HEK293 (cell line): ENCODE results near the gene CKB.
A peak's percentile ranks its signal among the peaks of the same experiment; 100 is the strongest.

ENCODE experiments used
- BCL11A ChIP-seq: fragments of 450-650 bp; formaldehyde crosslinking; IDR thresholded peaks from 2 replicates; pipeline ENCODE4 v1.5.1; 2016; ENCODE audit warnings: low read depth, missing biosample characterization, missing genetic modification characterization
- GLIS1 ChIP-seq: fragments of 450-650 bp; formaldehyde crosslinking; IDR thresholded peaks from 2 replicates; pipeline ENCODE4 v1.5.1; 2016; ENCODE audit warnings: missing biosample characterization, missing genetic modification characterization
- GLIS2 ChIP-seq: fragments of 450-650 bp; formaldehyde crosslinking; IDR thresholded peaks from 2 replicates; pipeline ENCODE4 v1.5.1; 2016; ENCODE audit warnings: missing biosample characterization, missing genetic modification characterization
- PRDM10 ChIP-seq: fragments of 450-650 bp; formaldehyde crosslinking; IDR thresholded peaks from 2 replicates; pipeline ENCODE4 v1.5.1; 2016; ENCODE audit warnings: missing biosample characterization, missing genetic modification characterization
- ZBTB10 ChIP-seq: fragments of 450-650 bp; formaldehyde crosslinking; IDR thresholded peaks from 2 replicates; pipeline ENCODE4 v1.5.1; 2016; ENCODE audit warnings: missing biosample characterization, missing genetic modification characterization
- ZNF114 ChIP-seq: fragments of 450-650 bp; formaldehyde crosslinking; IDR thresholded peaks from 2 replicates; pipeline ENCODE4 v1.5.0; 2017; ENCODE audit warnings: missing biosample characterization, missing genetic modification characterization
- ZNF248 ChIP-seq: fragments of 450-650 bp; formaldehyde crosslinking; IDR thresholded peaks from 2 replicates; pipeline ENCODE4 v1.5.1; 2017; ENCODE audit warnings: missing biosample characterization, missing genetic modification characterization
- ZNF26 ChIP-seq: fragments of 450-650 bp; formaldehyde crosslinking; IDR thresholded peaks from 2 replicates; pipeline ENCODE4 v1.5.1; 2016; ENCODE audit warnings: missing biosample characterization, missing genetic modification characterization
- ZNF335 ChIP-seq: fragments of 450-650 bp; formaldehyde crosslinking; conservative IDR thresholded peaks from 2 replicates; pipeline ENCODE4 v1.5.1; 2016; ENCODE audit warnings: missing biosample characterization, missing genetic modification characterization
- ZNF354C ChIP-seq: fragments of 450-650 bp; formaldehyde crosslinking; IDR thresholded peaks from 2 replicates; pipeline ENCODE4 v1.5.1; 2016; ENCODE audit warnings: missing biosample characterization, missing genetic modification characterization, low read depth, borderline replicate concordance
- ZNF391 ChIP-seq: fragments of 450-650 bp; formaldehyde crosslinking; IDR thresholded peaks from 2 replicates; pipeline ENCODE4 v1.5.1; 2016; ENCODE audit warnings: low read depth, missing biosample characterization, missing genetic modification characterization, borderline replicate concordance
- ZNF433 ChIP-seq: fragments of 450-650 bp; formaldehyde crosslinking; IDR thresholded peaks from 2 replicates; pipeline ENCODE4 v1.5.1; 2016; ENCODE audit warnings: missing biosample characterization, missing genetic modification characterization, low read depth
- ZNF449 ChIP-seq: fragments of 450-650 bp; formaldehyde crosslinking; IDR thresholded peaks from 2 replicates; pipeline ENCODE4 v1.5.1; 2017; ENCODE audit warnings: missing biosample characterization, mild to moderate bottlenecking, missing genetic modification characterization, moderate library complexity
- ZNF501 ChIP-seq: fragments of 450-650 bp; formaldehyde crosslinking; IDR thresholded peaks from 2 replicates; pipeline ENCODE4 v1.5.1; 2016; ENCODE audit warnings: missing biosample characterization, missing genetic modification characterization
- ZSCAN18 ChIP-seq: fragments of 450-650 bp; formaldehyde crosslinking; IDR thresholded peaks from 2 replicates; pipeline ENCODE4 v1.5.1; 2016; ENCODE audit warnings: missing biosample characterization, missing genetic modification characterization
- TF ChIP-seq, protein P1 (sequence below): sonication (generic); formaldehyde crosslinking; IDR thresholded peaks from 2 replicates; pipeline ENCODE4 v1.8.1; 2022; ENCODE audit warnings: mild to moderate bottlenecking, moderate library complexity, missing genetic modification reagents
- TF ChIP-seq, protein P2 (sequence below): fragments of 450-650 bp; formaldehyde crosslinking; IDR thresholded peaks from 2 replicates; pipeline ENCODE4 v1.5.0; 2017; ENCODE audit warnings: missing biosample characterization, missing genetic modification characterization, borderline replicate concordance
- TF ChIP-seq, protein P3 (sequence below): fragments of 450-650 bp; formaldehyde crosslinking; IDR thresholded peaks from 2 replicates; pipeline ENCODE4 v1.5.1; 2016; ENCODE audit warnings: missing biosample characterization, missing genetic modification characterization

CKB gene

GRCh38 chr14:103546652-103547454, 24.2 kb upstream of the CKB start (continued):
- TF ChIP-seq, protein P1, sequence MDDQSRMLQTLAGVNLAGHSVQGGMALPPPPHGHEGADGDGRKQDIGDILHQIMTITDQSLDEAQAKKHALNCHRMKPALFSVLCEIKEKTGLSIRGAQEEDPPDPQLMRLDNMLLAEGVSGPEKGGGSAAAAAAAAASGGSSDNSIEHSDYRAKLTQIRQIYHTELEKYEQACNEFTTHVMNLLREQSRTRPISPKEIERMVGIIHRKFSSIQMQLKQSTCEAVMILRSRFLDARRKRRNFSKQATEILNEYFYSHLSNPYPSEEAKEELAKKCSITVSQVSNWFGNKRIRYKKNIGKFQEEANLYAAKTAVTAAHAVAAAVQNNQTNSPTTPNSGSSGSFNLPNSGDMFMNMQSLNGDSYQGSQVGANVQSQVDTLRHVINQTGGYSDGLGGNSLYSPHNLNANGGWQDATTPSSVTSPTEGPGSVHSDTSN (CRISPR knock-in tag): 0 out of 2 replicates have a peak, but pooled peaks have one; percentile 43
- TF ChIP-seq ZNF335 (tag by site-specific recombination) (peak; percentile 100), ZNF248 (tag by site-specific recombination) (no peak), ZNF449 (no peak), ZBTB10 (peak; percentile 91), ZNF391 (tag by site-specific recombination) (peak; percentile 79; the same call in 1 of the 2 replicates), BCL11A (tag by site-specific recombination) (0 out of 2 replicates have a peak, but pooled peaks have one; percentile 23), GLIS2 (tag by site-specific recombination) (peak; percentile 91), GLIS1 (tag by site-specific recombination) (peak; percentile 91), PRDM10 (tag by site-specific recombination) (0 out of 2 replicates have a peak, but pooled peaks have one; percentile 27), ZNF354C (tag by site-specific recombination) (no peak), ZNF433 (no peak), ZNF26 (no peak), ZNF501 (tag by site-specific recombination) (0 out of 2 replicates have a peak, but pooled peaks have one; percentile 59), ZSCAN18 (tag by site-specific recombination) (no peak), ZNF114 (tag by site-specific recombination) (no peak)
- TF ChIP-seq, protein P2, sequence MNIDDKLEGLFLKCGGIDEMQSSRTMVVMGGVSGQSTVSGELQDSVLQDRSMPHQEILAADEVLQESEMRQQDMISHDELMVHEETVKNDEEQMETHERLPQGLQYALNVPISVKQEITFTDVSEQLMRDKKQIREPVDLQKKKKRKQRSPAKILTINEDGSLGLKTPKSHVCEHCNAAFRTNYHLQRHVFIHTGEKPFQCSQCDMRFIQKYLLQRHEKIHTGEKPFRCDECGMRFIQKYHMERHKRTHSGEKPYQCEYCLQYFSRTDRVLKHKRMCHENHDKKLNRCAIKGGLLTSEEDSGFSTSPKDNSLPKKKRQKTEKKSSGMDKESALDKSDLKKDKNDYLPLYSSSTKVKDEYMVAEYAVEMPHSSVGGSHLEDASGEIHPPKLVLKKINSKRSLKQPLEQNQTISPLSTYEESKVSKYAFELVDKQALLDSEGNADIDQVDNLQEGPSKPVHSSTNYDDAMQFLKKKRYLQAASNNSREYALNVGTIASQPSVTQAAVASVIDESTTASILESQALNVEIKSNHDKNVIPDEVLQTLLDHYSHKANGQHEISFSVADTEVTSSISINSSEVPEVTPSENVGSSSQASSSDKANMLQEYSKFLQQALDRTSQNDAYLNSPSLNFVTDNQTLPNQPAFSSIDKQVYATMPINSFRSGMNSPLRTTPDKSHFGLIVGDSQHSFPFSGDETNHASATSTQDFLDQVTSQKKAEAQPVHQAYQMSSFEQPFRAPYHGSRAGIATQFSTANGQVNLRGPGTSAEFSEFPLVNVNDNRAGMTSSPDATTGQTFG (tag by site-specific recombination): no peak
- TF ChIP-seq, protein P3, sequence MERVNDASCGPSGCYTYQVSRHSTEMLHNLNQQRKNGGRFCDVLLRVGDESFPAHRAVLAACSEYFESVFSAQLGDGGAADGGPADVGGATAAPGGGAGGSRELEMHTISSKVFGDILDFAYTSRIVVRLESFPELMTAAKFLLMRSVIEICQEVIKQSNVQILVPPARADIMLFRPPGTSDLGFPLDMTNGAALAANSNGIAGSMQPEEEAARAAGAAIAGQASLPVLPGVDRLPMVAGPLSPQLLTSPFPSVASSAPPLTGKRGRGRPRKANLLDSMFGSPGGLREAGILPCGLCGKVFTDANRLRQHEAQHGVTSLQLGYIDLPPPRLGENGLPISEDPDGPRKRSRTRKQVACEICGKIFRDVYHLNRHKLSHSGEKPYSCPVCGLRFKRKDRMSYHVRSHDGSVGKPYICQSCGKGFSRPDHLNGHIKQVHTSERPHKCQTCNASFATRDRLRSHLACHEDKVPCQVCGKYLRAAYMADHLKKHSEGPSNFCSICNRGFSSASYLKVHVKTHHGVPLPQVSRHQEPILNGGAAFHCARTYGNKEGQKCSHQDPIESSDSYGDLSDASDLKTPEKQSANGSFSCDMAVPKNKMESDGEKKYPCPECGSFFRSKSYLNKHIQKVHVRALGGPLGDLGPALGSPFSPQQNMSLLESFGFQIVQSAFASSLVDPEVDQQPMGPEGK (tag by site-specific recombination): peak; percentile 99
